Fibroblast of lung (primary cell): ENCODE results near the gene PDC. TPM values are rescaled to one million over a fixed set of nuclear protein-coding genes. Genes with fewer than 3 reads are reported as not detected.
"Not testable (repeated sequence)": the region's sequence is repeated elsewhere in the genome, so short reads cannot be mapped to it uniquely, and the experiment has no call there.

Experiments used
- DNase-seq, 2 donors: peaks; one replicate each; pipeline versions ENCODE4 v3.0.0 to v3.0.0-alpha.2; 2010; ENCODE audit warnings: low read depth in 2 of 2
- H2AFZ ChIP-seq: 2 replicates; pipeline ENCODE4 v1.5.1; 2012; ENCODE audit warnings: low read length, control low read depth, inconsistent platforms
- H3K27ac ChIP-seq: 2 replicates; pipeline ENCODE4 v1.5.1; 2011; ENCODE audit warnings: low read length, control low read depth; ENCODE audit not compliant: insufficient read depth
- H3K27me3 ChIP-seq: 2 replicates; pipeline ENCODE4 v1.5.1; 2011; ENCODE audit warnings: mild to moderate bottlenecking, low read length; ENCODE audit not compliant: control insufficient read depth, insufficient read depth
- H3K36me3 ChIP-seq: 2 replicates; pipeline ENCODE4 v1.5.1; 2011; ENCODE audit warnings: low read length; ENCODE audit not compliant: control insufficient read depth, insufficient read depth
- H3K4me1 ChIP-seq: 2 replicates; pipeline ENCODE4 v1.5.1; 2011; ENCODE audit warnings: low read length; ENCODE audit not compliant: control insufficient read depth, insufficient read depth; ENCODE audit errors: extremely low read depth
- H3K4me2 ChIP-seq: 2 replicates; pipeline ENCODE4 v1.5.1; 2011; ENCODE audit warnings: low read length, control low read depth; ENCODE audit not compliant: insufficient read depth; ENCODE audit errors: extremely low read depth
- H3K4me3 ChIP-seq, 4 experiments: fragments of 200-600 bp in 1 of 4; sonication (generic) in 1 of 4; replicated peaks in 1 of 4; 2 replicates each; pipeline ENCODE4 v1.5.1; 2011 to 2016; ENCODE audit warnings: low read length in 4 of 4, low read depth in 3 of 4, mild to moderate bottlenecking in 3 of 4, control low read depth in 2 of 4, inconsistent platforms in 1 of 4, mixed read lengths in 1 of 4; ENCODE audit not compliant: insufficient read depth in 1 of 4; ENCODE audit errors: control extremely low read depth in 1 of 4
- H3K79me2 ChIP-seq: 2 replicates; pipeline ENCODE4 v1.5.1; 2012; ENCODE audit warnings: mild to moderate bottlenecking, low read length, inconsistent platforms; ENCODE audit not compliant: control insufficient read depth, insufficient read depth
- H3K9ac ChIP-seq: 2 replicates; pipeline ENCODE4 v1.5.1; 2011; ENCODE audit warnings: mild to moderate bottlenecking, low read length, control low read depth; ENCODE audit not compliant: insufficient read depth
- H3K9me3 ChIP-seq: 2 replicates; pipeline ENCODE4 v1.5.1; 2012; ENCODE audit warnings: low read depth, low read length; ENCODE audit not compliant: control insufficient read depth, insufficient read depth
- H4K20me1 ChIP-seq: 2 replicates; pipeline ENCODE4 v1.5.1; 2011; ENCODE audit warnings: low read length; ENCODE audit not compliant: control insufficient read depth, insufficient read depth; ENCODE audit errors: extremely low read depth
- EZH2 ChIP-seq: IDR thresholded peaks from 2 replicates; pipeline ENCODE4 v1.5.1; 2012; ENCODE audit warnings: low read length, control low read depth, mild to moderate bottlenecking; ENCODE audit errors: missing control alignments
- polyA plus RNA-seq, 2 donors: library from polyadenylated mRNA; depleted of rRNA in 1 of 2; stranded (reverse) in 1 of 2; unstranded in 1 of 2; fragments of >200 nt; gene quantifications; 2 replicates each; pipeline ENCODE4 v1.2.1, GENCODE V29; 2011 to 2012; ENCODE audit warnings: missing spikeins in 1 of 2
- total RNA-seq: library from RNA; depleted of rRNA; stranded (reverse); fragments of >200 nt; gene quantifications from 2 replicates; pipeline ENCODE4 v1.2.1, GENCODE V29; 2014
- TF ChIP-seq, protein P1 (sequence below), 2 donors: IDR thresholded peaks in 1 of 2; conservative IDR thresholded peaks in 1 of 2; 1 replicate in 1 of 2; 2 replicates in 1 of 2; pipeline ENCODE4 v1.5.1; 2011 to 2012; ENCODE audit warnings: low read length in 2 of 2, control low read depth in 1 of 2, inconsistent platforms in 1 of 2, low read depth in 1 of 2, mild to moderate bottlenecking in 1 of 2

The PDC gene
- total and polyA plus RNA-seq, 2 donors (not counting 1 experiment from before 2014, with no cell fraction given), result not detected

DNA sequence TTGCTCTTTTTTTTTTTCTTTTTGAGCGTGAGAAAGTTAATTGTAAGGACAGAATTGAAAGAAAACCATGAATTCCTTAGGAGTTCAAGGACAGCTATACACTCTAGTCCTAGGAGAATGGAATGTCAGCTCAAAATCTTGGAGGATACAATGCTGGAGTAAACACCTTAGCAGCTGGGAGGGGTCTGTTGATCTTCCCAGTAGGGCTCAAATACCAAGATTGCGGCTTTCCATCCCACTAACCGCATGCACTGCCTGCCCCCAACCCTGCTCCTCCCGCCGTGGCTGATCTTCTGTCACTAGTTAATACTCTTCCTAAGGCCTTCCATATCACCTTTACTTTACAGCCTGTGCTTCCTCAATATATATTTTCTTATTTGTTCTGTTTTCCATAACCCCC lies 2.6 kb upstream of the PDC start:
- no peaks in the 10 kb centered on the region for H3K9me3 ChIP-seq
- H3K27ac ChIP-seq, result no peak overlapping the region
- H3K9ac ChIP-seq, result no peak overlapping the region
- no peaks in the 10 kb centered on the region for H3K27me3 ChIP-seq
- H3K4me1 ChIP-seq, result no peaks in the 10 kb centered on the region
- no peak overlapping the region for H3K4me3 ChIP-seq
- no peak overlapping the region for H3K4me2 ChIP-seq
- no peak overlapping the region for H2AFZ ChIP-seq
- TF ChIP-seq, protein P1, sequence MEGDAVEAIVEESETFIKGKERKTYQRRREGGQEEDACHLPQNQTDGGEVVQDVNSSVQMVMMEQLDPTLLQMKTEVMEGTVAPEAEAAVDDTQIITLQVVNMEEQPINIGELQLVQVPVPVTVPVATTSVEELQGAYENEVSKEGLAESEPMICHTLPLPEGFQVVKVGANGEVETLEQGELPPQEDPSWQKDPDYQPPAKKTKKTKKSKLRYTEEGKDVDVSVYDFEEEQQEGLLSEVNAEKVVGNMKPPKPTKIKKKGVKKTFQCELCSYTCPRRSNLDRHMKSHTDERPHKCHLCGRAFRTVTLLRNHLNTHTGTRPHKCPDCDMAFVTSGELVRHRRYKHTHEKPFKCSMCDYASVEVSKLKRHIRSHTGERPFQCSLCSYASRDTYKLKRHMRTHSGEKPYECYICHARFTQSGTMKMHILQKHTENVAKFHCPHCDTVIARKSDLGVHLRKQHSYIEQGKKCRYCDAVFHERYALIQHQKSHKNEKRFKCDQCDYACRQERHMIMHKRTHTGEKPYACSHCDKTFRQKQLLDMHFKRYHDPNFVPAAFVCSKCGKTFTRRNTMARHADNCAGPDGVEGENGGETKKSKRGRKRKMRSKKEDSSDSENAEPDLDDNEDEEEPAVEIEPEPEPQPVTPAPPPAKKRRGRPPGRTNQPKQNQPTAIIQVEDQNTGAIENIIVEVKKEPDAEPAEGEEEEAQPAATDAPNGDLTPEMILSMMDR (conservative IDR thresholded peaks at IDR 0.05 in 1 of 2, IDR thresholded peaks at IDR 0.05 in 1 of 2; ENCODE audit: low read depth in 1 of 2, low read length in 2 of 2), result no peak
- no peak for TF ChIP-seq EZH2
- no peaks in the 10 kb centered on the region for H3K36me3 ChIP-seq
- no peaks in the 10 kb centered on the region for H4K20me1 ChIP-seq
- no peak for DNase-seq
- H3K79me2 ChIP-seq, result no peaks in the 10 kb centered on the region

DNA sequence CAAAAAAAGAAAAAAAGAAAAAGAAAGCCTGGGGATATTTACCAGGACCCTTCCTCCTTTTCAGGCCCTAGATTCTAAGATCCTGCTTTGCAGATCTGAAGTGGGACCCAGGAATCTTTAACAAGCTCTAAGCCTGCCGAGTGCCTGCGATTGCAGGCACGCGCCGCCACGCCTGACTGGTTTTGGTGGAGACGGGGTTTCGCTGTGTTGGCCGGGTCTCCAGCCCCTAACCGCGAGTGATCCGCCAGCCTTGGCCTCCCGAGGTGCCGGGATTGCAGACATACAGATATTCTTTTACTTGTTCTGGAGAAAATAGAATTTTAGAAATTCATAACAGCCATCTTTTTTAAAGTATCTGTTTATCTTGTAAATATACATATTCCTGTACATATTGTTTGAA lies 1.8 kb downstream of the PDC start:
- H3K27ac ChIP-seq, DNase-seq, H3K4me1 ChIP-seq, H3K9ac ChIP-seq, H3K4me3 ChIP-seq, H4K20me1 ChIP-seq, H3K79me2 ChIP-seq, H3K4me2 ChIP-seq, H3K27me3 ChIP-seq, H3K9me3 ChIP-seq, H3K36me3 ChIP-seq, H2AFZ ChIP-seq: not testable (repeated sequence)

DNA sequence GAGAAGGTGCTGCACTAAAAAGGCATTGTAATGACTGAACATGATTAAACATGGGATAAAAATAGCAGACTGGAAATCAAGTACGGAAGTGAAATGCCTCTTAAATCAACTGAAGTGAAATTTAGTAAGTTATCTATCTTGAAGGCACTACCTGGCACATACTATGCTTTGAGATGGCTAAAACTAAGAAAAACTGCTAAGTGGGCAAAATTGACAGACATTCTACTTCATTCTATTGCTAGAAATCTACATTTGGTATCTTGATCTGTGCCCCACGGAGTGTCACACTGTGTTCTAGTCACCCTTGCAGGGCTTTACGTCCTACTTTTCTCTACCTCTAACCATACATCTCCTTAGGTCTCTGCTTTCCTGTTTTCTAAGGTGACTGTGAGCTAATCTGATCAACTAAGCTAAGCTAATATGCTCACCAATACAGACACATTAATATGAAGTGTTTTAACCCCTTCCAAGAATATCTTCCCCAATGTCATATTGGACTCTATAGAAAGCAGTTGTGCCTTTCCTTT lies 4.1 kb downstream of the PDC start:
- H3K36me3 ChIP-seq, result no peaks in the 10 kb centered on the region
- H3K9me3 ChIP-seq, result no peaks in the 10 kb centered on the region
- no peak overlapping the region for H3K4me2 ChIP-seq
- H2AFZ ChIP-seq, result no peak overlapping the region
- DNase-seq, result no peak
- no peak overlapping the region for H3K9ac ChIP-seq
- no peaks in the 10 kb centered on the region for H3K4me1 ChIP-seq
- H4K20me1 ChIP-seq, result no peaks in the 10 kb centered on the region
- H3K27ac ChIP-seq, result no peak overlapping the region
- no peaks in the 10 kb centered on the region for H3K27me3 ChIP-seq
- no peaks in the 10 kb centered on the region for H3K79me2 ChIP-seq
- TF ChIP-seq, protein P1 (conservative IDR thresholded peaks at IDR 0.05 in 1 of 2, IDR thresholded peaks at IDR 0.05 in 1 of 2; ENCODE audit: low read depth in 1 of 2, low read length in 2 of 2), result no peak
- TF ChIP-seq EZH2, result no peak
- no peak overlapping the region for H3K4me3 ChIP-seq
